ENCODE results near the gene CNPY3.
"Not testable (repeated sequence)": the region's sequence is repeated elsewhere in the genome, so short reads cannot be mapped to it uniquely, and the experiment has no call there.

The CNPY3 gene

DNA sequence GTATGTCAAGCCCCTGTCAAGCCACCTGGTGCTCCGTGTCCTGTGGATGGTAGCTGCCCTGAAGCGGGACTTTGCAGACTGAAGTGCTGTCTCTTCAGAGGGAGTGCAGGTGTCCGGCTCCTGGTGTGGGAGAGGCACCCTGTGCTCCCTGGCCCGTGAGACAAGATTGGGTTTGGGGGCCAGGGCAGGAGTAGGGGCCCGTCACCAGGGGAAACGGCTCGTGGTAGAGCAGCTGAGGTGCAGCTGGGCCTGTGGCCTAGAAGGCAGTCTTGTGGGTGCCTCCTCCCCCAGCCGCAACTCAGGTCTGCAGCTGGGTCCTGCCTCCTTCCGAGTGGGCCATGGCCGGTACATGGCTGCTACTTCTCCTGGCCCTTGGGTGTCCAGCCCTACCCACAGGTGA lies 13.5 kb upstream of the CNPY3 start, which contains the start of gene PTCRA:
Gene PTCRA, plus strand, starts transcription at position 322 of the 400 bp plus-strand sequence. Its CDS starts 17 bp downstream, at position 339.
- DNase-seq (ENCODE audit: low read depth in 2 of 2), result no peak

- DNase-seq (ENCODE audit: low read depth in 2 of 2), result no peak
Observed at GRCh38 chr6:42916288-42916687, 13.0 kb upstream of the CNPY3 start.

GRCh38 chr6:42921801-42922200 lies 7.5 kb upstream of the CNPY3 start:
- no peak for DNase-seq (ENCODE audit: low read depth in 2 of 2)

GRCh38 chr6:42923666-42924065 lies 5.6 kb upstream of the CNPY3 start:
- DNase-seq (ENCODE audit: low read depth in 2 of 2), result no peak

DNA sequence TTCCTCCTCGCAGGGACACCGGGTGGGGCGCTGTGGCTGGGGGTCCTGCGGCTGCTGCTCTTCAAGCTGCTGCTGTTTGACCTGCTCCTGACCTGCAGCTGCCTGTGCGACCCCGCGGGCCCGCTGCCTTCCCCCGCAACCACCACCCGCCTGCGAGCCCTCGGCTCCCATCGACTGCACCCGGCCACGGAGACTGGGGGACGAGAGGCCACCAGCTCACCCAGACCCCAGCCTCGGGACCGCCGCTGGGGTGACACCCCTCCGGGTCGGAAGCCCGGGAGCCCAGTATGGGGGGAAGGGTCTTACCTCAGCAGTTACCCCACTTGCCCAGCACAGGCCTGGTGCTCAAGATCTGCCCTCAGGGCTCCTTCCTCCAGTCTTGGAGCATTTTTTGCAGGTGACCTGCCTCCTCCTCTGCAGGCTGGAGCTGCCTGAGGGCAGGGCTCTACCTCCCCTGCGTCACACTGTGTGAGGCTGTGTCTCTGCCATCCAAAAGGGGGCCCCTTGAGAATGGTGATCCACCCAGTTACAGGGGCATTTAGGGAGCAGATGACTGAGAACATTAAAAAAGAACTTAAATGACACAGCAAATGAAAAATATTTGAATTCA lies 3.9 kb upstream of the CNPY3 start:
- no peak for DNase-seq (ENCODE audit: low read depth in 2 of 2)

GRCh38 chr6:42929821-42930360 lies 611 bp downstream of the CNPY3 start:
- DNase-seq (ENCODE audit: low read depth in 2 of 2), result peak; percentile 30 to 44

GRCh38 chr6:42932412-42932811 lies 3.1 kb downstream of the CNPY3 start:
- DNase-seq (ENCODE audit: low read depth in 2 of 2), result no peak

DNA sequence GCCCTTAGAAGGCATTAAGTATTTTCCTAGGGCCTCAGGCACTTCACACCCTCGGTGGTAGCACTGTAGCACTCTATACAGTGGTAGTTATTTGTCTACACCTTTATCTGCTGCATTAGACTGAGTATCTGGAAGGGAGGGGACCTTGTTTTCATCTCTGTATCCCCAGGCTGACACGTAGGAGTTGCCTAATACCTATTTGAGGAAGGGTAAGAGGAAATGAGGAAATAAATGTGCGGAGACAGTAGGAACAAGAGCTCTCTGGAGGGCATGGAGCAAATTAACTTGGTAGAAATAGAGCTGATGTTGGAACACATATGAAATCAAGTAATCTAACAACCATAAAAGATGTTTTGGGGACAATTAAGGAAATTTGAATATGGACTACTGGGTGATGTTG lies 3.9 kb downstream of the CNPY3 start:
- DNase-seq (ENCODE audit: low read depth in 2 of 2), result no peak

DNA sequence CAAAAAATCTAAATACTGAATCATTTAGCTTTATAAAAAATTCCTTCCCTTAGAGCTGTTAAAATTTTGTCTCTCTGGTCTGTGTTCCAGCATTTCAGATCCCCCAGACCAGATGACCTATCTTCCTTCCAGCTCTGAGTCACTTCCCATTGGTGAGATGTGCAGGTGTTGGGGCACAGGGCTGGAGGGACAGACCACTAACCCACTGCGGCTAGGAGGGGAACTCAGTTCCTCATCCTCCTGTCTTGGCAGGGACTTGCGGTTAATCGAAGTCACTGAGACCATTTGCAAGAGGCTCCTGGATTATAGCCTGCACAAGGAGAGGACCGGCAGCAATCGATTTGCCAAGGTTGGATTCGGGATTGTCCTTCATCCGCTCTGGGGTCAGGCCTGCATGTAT lies 6.0 kb downstream of the CNPY3 start:
- no peak for DNase-seq (ENCODE audit: low read depth in 2 of 2)

GRCh38 chr6:42936398-42936797 lies 7.1 kb downstream of the CNPY3 start:
- DNase-seq (ENCODE audit: low read depth in 2 of 2), result no peak

DNA sequence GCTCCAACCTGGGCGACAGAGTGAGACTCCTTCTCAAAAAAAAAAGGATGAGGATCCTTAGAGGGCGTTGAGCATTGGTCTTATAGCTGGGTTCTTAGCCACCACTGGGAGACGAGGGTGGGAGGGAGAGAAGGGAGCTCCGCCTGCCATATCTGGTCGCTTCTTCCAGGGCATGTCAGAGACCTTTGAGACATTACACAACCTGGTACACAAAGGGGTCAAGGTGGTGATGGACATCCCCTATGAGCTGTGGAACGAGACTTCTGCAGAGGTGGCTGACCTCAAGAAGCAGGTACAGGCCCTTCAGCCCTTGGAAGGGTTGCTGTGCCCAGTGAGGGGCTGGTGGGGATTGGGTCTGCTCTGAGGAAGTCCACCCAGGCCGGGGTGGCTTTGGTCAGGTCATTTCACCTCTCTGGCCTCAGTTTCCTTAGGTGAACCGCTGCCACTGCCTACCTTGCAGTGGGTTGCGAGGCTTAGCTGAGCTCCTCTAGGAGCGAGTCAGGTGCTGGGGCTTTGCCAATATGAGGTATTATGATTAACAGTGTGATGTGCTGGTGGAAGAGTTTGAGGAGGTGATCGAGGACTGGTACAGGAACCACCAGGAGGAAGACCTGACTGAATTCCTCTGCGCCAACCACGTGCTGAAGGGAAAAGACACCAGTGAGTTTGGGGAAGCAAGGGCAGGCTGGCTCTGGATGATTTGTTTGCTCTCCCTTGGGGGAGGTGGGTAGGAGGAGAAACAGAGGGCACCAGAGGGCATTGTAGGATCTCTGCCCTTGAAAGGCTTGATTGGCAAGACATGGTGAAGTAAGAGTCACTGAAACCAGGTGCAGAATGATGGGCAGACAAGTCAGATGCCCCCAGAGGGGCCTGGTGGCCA lies 8.5 kb downstream of the CNPY3 start:
- no peak for DNase-seq (ENCODE audit: low read depth in 2 of 2)

- DNase-seq (ENCODE audit: low read depth in 2 of 2), result no peak
Observed at GRCh38 chr6:42938428-42938796, 9.1 kb downstream of the CNPY3 start.

DNA sequence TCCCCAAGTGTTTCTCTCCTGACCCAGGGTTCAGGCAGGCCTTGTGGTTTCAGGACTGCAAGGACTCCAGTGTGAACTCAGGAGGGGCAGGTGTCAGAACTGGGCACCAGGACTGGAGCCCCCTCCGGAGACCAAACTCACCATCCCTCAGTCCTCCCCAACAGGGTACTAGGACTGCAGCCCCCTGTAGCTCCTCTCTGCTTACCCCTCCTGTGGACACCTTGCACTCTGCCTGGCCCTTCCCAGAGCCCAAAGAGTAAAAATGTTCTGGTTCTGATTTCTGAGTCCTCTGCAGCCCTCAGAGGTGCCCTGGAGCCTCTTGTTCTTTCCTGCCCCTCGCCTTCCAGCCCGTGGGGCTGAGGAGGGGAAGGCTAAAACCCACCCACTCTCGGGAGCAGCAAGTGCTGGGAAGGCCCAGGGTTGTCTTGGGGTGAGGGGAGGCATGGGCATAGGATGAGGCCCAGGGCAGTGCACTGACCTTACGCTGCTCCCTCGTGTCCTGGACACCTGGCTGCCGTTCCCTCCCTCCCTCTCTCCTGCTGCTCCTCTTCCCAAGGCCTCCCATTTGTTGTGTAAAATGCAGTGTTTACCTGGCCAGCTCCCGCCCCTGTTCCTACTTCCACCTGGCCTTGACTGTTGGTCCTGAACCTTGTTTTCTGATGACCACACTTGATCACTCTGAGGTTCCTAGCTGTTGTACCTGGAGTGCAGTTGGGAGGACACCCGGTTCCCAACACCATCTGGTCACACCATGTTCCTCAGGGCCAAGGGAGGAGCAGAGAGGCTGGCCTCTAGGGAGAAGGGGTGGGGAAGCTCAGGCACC lies 9.9 kb downstream of the CNPY3 start:
- no peak for DNase-seq (ENCODE audit: low read depth in 2 of 2)

DNA sequence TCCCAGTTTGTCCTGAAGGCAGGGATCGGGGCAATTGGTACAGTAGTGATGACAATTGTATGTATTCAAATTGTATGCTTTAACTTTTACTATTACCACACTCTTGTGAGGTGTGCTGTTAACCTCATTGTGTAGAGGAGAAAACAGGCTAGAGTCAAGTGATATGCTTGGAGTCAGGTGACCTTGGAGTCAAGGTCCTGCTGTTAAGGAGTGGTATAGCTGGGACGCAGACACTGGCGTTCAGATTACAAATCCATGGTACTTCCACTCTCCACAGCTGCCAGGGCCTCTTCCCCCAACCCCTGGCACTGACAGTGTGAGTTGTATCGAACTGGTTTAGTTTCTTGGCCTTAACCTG lies 10.5 kb downstream of the CNPY3 start:
- DNase-seq (ENCODE audit: low read depth in 2 of 2), result no peak

DNA sequence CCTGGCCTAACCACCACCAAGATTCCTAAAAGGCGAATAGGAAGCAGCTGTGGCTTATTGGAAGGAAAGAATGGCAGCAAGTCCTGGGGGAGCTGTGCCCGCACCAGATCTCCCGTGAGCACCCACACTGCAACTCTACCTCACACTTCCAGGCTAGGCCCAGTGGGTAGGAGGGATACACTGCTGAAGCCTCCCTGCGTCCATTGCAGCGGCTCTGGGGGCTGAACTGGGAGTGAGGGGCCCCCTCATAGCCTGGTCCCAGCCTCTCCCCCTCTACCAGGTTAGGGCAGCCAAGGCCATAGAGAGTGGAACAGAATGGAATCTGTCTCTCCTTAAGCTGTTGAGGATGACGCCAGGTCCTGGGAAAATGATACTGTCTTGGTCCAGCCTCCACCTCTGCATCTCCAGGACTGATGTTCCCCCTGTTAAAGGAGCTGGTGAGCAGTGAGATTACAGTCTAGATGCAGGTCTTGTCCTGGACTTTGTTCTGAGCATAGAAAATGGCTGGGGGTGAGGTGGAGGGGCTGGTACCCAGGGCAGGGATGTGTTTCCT lies 11.3 kb downstream of the CNPY3 start:
- DNase-seq (ENCODE audit: low read depth in 2 of 2), result no peak

DNA sequence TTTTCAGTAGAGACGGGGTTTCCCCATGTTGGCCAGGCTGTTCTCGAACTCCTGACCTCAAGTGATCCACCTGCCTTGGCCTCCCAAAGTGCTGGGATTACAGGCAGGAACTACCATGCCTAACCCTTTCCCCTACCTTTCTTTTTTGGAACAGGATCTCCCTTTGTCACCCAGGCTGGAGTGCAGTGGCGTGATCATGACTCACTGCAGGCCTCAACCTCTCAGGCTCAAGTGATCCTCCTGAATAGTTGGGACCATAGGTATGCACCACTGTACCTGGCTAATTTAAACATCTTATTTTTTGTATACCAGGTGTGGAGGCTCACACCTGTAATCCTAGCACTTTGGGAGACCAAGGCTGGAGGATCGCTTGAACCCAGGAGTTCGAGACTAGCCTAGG lies 12.1 kb downstream of the CNPY3 start:
- DNase-seq (ENCODE audit: low read depth in 2 of 2), result not testable (repeated sequence)

DNA sequence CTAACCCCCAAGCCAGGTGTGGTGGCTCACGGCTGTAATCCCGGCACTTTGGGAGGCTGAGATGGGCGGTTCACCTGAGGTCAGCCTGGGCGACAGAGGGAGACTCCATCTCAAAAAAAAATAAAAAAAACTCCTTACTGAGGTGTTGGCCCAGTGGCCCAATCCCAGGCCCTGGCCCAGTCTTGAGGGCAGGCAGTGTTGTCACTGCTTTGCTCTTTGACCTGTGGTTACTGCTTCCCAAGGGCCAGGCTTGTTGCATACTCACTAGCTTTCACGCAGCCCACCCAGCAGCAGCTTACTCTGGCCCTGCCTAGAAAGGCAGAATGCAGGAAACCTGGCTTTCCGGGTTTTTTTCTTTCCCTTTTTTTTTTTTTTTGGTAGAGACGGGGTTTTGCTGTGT lies 13.2 kb downstream of the CNPY3 start:
- no peak for DNase-seq (ENCODE audit: low read depth in 2 of 2)

DNA sequence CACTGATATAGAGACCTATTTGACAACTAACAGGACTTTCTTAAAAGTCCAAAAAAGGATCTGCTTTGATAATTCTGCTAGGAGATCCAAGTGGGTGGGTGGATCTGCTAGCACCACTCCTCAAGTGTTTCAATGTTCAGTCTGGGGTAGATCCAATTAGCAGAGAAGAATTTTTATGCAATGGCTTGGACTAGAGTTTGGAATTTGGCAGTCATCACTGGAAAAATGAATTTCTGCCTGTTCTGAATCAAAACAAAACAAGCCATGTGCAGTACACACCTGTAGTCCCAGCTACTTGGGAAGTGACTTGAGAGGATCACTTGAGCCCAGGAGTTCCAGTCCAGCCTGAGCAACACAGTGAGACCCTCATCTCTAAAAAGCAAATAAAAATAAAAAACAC lies 18.7 kb downstream of the CNPY3 start:
- no peak for DNase-seq (ENCODE audit: low read depth in 2 of 2)

- no peak for DNase-seq (ENCODE audit: low read depth in 2 of 2)
Observed at GRCh38 chr6:42952389-42952788, 23.1 kb downstream of the CNPY3 start.

- not testable (repeated sequence) for DNase-seq (ENCODE audit: low read depth in 2 of 2)
Observed at GRCh38 chr6:42954405-42954804, 25.1 kb downstream of the CNPY3 start.

GRCh38 chr6:42958125-42958524 lies 28.8 kb downstream of the CNPY3 start:
- no peak for DNase-seq (ENCODE audit: low read depth in 2 of 2)

- no peak for DNase-seq (ENCODE audit: low read depth in 2 of 2)
Observed at GRCh38 chr6:42959917-42960242, 30.6 kb downstream of the CNPY3 start.

Data from stimulated activated CD8-positive, alpha-beta memory T cell treated with anti-CD3 and anti-CD28 coated beads, Interleukin-7, amount 100 ng/mL, for 4 hours (primary cell).